PFSK-1 (cell line): Measurements from ENCODE around the gene C6orf15.

ENCODE experiments used
- FOXP2 ChIP-seq: optimal IDR thresholded peaks from 2 replicates; pipeline ENCODE3; 2011; ENCODE audit warnings: borderline replicate concordance, control low read depth, inconsistent platforms; ENCODE audit not compliant: insufficient read depth; ENCODE audit errors: extremely low read length, extremely low read depth
- POLR2AphosphoS5 ChIP-seq: IDR thresholded peaks from 2 replicates; pipeline ENCODE4 v1.6.1; 2012; ENCODE audit warnings: low read depth, mild to moderate bottlenecking, control low read depth, low read length, moderate library complexity
- REST ChIP-seq, 2 experiments: IDR thresholded peaks; 2 replicates each; pipeline versions ENCODE4 v1.6.1 to v1.8.0; 2011 to 2012; ENCODE audit warnings: low read depth in 2 of 2, low read length in 2 of 2, control low read depth in 1 of 2, inconsistent platforms in 1 of 2, mild to moderate bottlenecking in 1 of 2, moderate library complexity in 1 of 2; ENCODE audit not compliant: insufficient read depth in 1 of 2
- SIN3A ChIP-seq: IDR thresholded peaks from 2 replicates; pipeline ENCODE4 v1.6.1; 2012; ENCODE audit warnings: mild to moderate bottlenecking, low read length, moderate library complexity, borderline replicate concordance; ENCODE audit not compliant: insufficient read depth
- TAF1 ChIP-seq: IDR thresholded peaks from 2 replicates; pipeline ENCODE4 v1.6.1; 2012; ENCODE audit warnings: low read length, control low read depth, borderline replicate concordance; ENCODE audit not compliant: insufficient read depth

DNA sequence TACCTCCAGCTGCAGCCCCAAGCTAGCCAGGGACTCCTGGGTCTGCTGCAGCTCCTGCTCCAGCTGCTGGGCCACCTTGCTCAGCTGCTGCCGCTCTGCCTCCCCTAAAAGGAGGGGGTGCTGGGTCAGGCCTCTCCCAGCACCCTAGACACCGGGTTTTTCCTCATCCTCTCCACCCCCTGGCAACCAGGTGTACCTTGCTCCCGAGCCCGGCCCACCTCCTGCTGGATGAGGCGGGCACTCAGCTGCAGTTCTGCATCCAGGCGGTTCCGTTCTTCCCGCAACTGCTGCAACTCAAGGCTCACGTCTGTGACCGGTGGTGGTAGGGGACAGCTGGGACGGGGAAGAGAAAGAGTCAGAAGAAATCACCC is 32.6 kb upstream of the C6orf15 start:
- no peak for TF ChIP-seq REST (IDR thresholded peaks at IDR 0.05; ENCODE audit: insufficient read depth in 1 of 2, low read depth in 2 of 2, low read length in 2 of 2)
- no peak for TF ChIP-seq POLR2AphosphoS5
- TF ChIP-seq SIN3A = no peak
- TF ChIP-seq TAF1 = no peak
- TF ChIP-seq FOXP2 = no peak
